Glutamatergic neuron (in vitro differentiated cells): ENCODE measurements around the gene ATXN10. TPM values are rescaled to one million over a fixed set of nuclear protein-coding genes. Genes with fewer than 3 reads are reported as not detected.
"Not testable (repeated sequence)": the region's sequence is repeated elsewhere in the genome, so short reads cannot be mapped to it uniquely, and the experiment has no call there.

Experiments
- DNase-seq: peaks from one replicate; pipeline ENCODE4 v3.0.0; 2022
- H3K27ac Mint-ChIP-seq: one replicate; pipeline ENCODE4 v1.8.0; 2020; ENCODE audit warnings: mild to moderate bottlenecking, mixed read lengths, inconsistent platforms; ENCODE audit not compliant: unreplicated experiment
- H3K27me3 Mint-ChIP-seq: one replicate; pipeline ENCODE4 v1.8.0; 2020; ENCODE audit warnings: mild to moderate bottlenecking, moderate library complexity, mixed read lengths, inconsistent platforms; ENCODE audit not compliant: unreplicated experiment
- H3K36me3 Mint-ChIP-seq: one replicate; pipeline ENCODE4 v1.8.0; 2020; ENCODE audit warnings: mild to moderate bottlenecking, mixed read lengths, inconsistent platforms; ENCODE audit not compliant: unreplicated experiment
- H3K4me1 Mint-ChIP-seq: one replicate; pipeline ENCODE4 v1.8.0; 2020; ENCODE audit warnings: mild to moderate bottlenecking, low read depth, mixed read lengths, inconsistent platforms; ENCODE audit not compliant: unreplicated experiment
- H3K4me3 Mint-ChIP-seq: one replicate; pipeline ENCODE4 v1.8.0; 2020; ENCODE audit warnings: mild to moderate bottlenecking, mixed read lengths, inconsistent platforms; ENCODE audit not compliant: unreplicated experiment
- H3K9me3 Mint-ChIP-seq: one replicate; pipeline ENCODE4 v1.8.0; 2020; ENCODE audit warnings: mild to moderate bottlenecking, moderate library complexity, mixed read lengths, inconsistent platforms; ENCODE audit not compliant: unreplicated experiment
- CTCF ChIP-seq: fragments of 200-600 bp; sonication (generic); IDR thresholded peaks from one replicate; pipeline ENCODE4 v1.5.0; 2021; ENCODE audit not compliant: partially characterized antibody, unreplicated experiment
- total RNA-seq: library from RNA; stranded (reverse); fragmentation: NEBNext Ultra II Directional; extraction: Animal tissue kit (Norgen Biotek cat#: 25700); gene quantifications from one replicate; pipeline ENCODE4 v1.2.1, GENCODE V29; 2021; ENCODE audit not compliant: unreplicated experiment

ATXN10 gene
- total RNA-seq, 1 donor from 2014 or later = 191 TPM

- Mint-ChIP-seq H3K27ac (no peak overlapping the region), H3K36me3 (peaks cover 32% of the 10 kb centered on the region), H3K27me3 (peaks cover 4% of the 10 kb centered on the region), H3K9me3 (peaks cover 9% of the 10 kb centered on the region), H3K4me1 (peaks cover 2% of the 10 kb centered on the region), H3K4me3 (no peak overlapping the region)
- no peak for TF ChIP-seq CTCF
- no peak for DNase-seq
Observed at GRCh38 chr22:45793161-45793560, 121.5 kb downstream of the ATXN10 start.

- no peak for DNase-seq
- TF ChIP-seq CTCF = no peak
- Mint-ChIP-seq H3K27ac (no peak overlapping the region), H3K27me3 (peaks cover 3% of the 10 kb centered on the region), H3K36me3 (peaks cover 32% of the 10 kb centered on the region), H3K9me3 (peaks cover 9% of the 10 kb centered on the region), H3K4me3 (no peak overlapping the region), H3K4me1 (no peaks in the 10 kb centered on the region)
Observed at GRCh38 chr22:45793892-45794291, 122.3 kb downstream of the ATXN10 start.

GRCh38 chr22:45796009-45796408, 124.4 kb downstream of the ATXN10 start:
- not testable (repeated sequence) for H3K4me1 Mint-ChIP-seq, H3K9me3 Mint-ChIP-seq, DNase-seq, H3K27me3 Mint-ChIP-seq, H3K4me3 Mint-ChIP-seq, H3K27ac Mint-ChIP-seq
- peaks cover 32% of the 10 kb centered on the region for H3K36me3 Mint-ChIP-seq

- H3K36me3 Mint-ChIP-seq = peaks cover 38% of the 10 kb centered on the region
Observed at GRCh38 chr22:45799291-45799690, 127.7 kb downstream of the ATXN10 start.

GRCh38 chr22:45802054-45802453, 130.4 kb downstream of the ATXN10 start:
- H3K36me3 Mint-ChIP-seq = peaks cover 12% of the 10 kb centered on the region
- no peak for DNase-seq

More at GRCh38 chr22:45799291-45799690, 127.7 kb downstream of the ATXN10 start:
- H3K27ac Mint-ChIP-seq = no peak overlapping the region
- H3K4me3 Mint-ChIP-seq = no peak overlapping the region
- H3K4me1 Mint-ChIP-seq = no peaks in the 10 kb centered on the region
- no peak for DNase-seq
- no peak for TF ChIP-seq CTCF
- H3K27me3 Mint-ChIP-seq = peaks cover 3% of the 10 kb centered on the region
- H3K9me3 Mint-ChIP-seq = peaks cover 9% of the 10 kb centered on the region

More at GRCh38 chr22:45802054-45802453, 130.4 kb downstream of the ATXN10 start:
- no peak for TF ChIP-seq CTCF
- Mint-ChIP-seq H3K27ac (no peak overlapping the region), H3K27me3 (no peaks in the 10 kb centered on the region), H3K4me3 (no peak overlapping the region), H3K9me3 (no peaks in the 10 kb centered on the region), H3K4me1 (no peaks in the 10 kb centered on the region)
